Adipocyte (in vitro differentiated cells): Measurements from ENCODE around the gene PALM.

Experiments
- DNase-seq: peaks from one replicate; pipeline ENCODE4 v3.0.0-alpha.2; 2015; ENCODE audit warnings: low read depth
- H3K27me3 ChIP-seq: replicated peaks from 2 replicates; pipeline ENCODE4 v1.7.0; 2013; ENCODE audit warnings: mild to moderate bottlenecking, low read length, moderate library complexity; ENCODE audit not compliant: control insufficient read depth, insufficient read depth
- H3K36me3 ChIP-seq: 2 replicates; pipeline ENCODE4 v1.7.0; 2013; ENCODE audit warnings: low read length, mild to moderate bottlenecking, moderate library complexity; ENCODE audit not compliant: control insufficient read depth, insufficient read depth, severe bottlenecking
- H3K4me1 ChIP-seq: 2 replicates; pipeline ENCODE4 v1.7.0; 2013; ENCODE audit warnings: mild to moderate bottlenecking, low read length, moderate library complexity; ENCODE audit not compliant: control insufficient read depth, insufficient read depth
- H3K4me3 ChIP-seq: 2 replicates; pipeline ENCODE4 v1.7.0; 2013; ENCODE audit warnings: mild to moderate bottlenecking, low read length, moderate library complexity
- H3K9ac ChIP-seq: 2 replicates; pipeline ENCODE4 v1.7.0; 2013; ENCODE audit warnings: mild to moderate bottlenecking, low read length, moderate library complexity
- H3K9me3 ChIP-seq: 2 replicates; pipeline ENCODE4 v1.7.0; 2013; ENCODE audit warnings: mild to moderate bottlenecking, low read length, moderate library complexity; ENCODE audit not compliant: control insufficient read depth

PALM gene

DNA sequence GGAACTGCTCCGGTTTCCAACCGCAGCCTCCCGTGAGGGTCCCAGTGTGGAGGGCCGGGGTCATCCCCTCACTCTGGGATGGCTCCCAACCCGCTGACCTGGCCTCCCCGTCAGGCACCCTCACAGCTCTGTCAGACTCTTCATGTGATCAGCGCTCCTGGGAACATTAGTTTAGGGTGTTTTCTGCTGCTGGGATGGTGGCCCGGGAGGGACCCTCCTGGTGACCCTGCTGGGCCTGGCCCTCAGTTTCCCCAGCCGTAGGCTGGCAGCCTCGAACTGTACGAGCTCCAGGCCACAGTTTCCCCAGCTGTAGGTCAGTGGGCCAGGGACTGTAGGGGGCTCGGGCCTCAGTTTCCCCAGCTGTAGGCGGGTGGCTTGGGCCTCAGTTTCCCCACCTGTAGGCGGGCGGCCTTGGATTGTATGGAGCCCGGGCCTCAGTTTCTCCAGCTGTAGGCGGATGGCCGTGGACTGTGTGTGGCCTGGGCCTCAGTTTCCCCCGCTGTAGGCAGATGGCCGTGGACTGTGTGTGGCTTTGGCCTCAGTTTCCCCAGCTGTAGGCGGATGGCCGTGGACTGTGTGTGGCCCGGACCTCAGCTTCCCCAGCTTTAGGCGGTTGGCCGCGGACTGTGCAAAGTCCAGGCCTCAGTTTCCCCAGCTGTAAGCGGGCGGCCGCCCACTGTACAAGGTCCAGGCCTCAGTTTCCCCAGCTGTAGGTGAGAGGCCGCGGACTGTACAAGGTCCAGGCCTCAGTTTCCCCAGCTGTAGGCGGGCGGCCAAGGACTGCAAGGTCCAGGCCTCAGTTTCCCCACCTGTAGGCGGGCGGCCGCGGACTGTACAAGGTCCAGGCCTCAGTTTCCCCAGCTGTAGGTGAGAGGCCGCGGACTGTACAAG is 87.2 kb downstream of the PALM start:
- no peaks in the 10 kb centered on the region for H3K9me3 ChIP-seq
- no peaks in the 10 kb centered on the region for H3K27me3 ChIP-seq
- H3K4me1 ChIP-seq: peaks cover 30% of the 10 kb centered on the region
- H3K4me3 ChIP-seq: peak overlapping the region; percentile 80
- peak overlapping the region; percentile 93 for H3K9ac ChIP-seq
- H3K36me3 ChIP-seq: peaks cover 12% of the 10 kb centered on the region
- DNase-seq: no peak

DNA sequence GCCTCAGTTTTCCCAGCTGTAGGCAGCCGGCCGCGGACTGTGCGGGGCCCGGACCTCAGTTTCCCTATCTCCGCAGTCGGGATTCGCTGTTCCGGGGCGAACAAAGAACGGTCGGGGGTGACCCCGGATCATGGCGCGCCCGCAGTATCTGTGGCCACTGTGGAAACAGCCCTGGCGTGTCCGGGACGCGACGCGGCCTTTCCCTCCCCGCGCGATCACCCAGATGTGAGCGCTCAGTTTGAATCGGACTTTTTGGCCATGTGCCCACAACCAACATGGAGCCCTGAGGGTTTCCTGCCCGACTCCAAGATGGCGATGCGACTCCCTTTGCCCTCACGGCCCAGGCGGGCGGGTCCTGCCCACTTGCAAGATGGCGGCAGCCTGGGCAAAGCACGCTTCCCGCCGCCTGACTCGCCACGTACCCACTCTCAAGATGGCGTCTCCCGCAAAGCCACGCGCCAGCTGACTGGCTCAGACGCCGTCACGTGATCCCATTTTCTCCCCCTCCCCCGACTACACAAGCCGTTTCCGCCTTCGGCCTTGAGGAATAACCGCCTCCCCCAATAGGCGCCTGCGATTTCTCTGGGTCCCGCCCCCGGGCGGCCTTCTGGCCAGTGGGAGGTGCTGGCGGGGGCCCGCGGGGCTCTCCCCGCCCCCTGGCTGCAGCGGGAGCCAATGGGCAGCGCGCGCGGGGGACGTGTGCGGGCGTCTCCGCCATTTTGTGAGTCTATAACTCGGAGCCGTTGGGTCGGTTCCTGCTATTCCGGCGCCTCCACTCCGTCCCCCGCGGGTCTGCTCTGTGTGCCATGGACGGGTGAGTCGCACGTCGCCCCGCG is 88.2 kb downstream of the PALM start, which contains the start of gene PTBP1:
Gene PTBP1 (plus strand): TSS at position 761 of the 836 bp plus-strand sequence. CDS start 46 bp downstream, at position 807.
- H3K36me3 ChIP-seq: peaks cover 12% of the 10 kb centered on the region
- H3K4me1 ChIP-seq: peaks cover 40% of the 10 kb centered on the region
- peak within 1 kb of the TSS; percentile 98 for H3K4me3 ChIP-seq

More for the DNA sequence above, 88.2 kb downstream of the PALM start, which contains the start of gene PTBP1:
- no peaks in the 10 kb centered on the region for H3K9me3 ChIP-seq
- H3K27me3 ChIP-seq: no peaks in the 10 kb centered on the region
- DNase-seq: peak; percentile 100
- peak within 1 kb of the TSS; percentile 98 for H3K9ac ChIP-seq
